ENCODE measurements around the gene CHST11. TPM values are rescaled to one million over a fixed set of nuclear protein-coding genes. Genes with fewer than 3 reads are reported as not detected.

CHST11 gene
- total RNA-seq, 1 experiment from 2014 or later = 6.7 TPM

- no peaks in the 10 kb centered on the region for H3K27me3 Mint-ChIP-seq (ENCODE audit: low read depth)
Measured at GRCh38 chr12:104514092-104514810, 57.5 kb downstream of the CHST11 start.

More at GRCh38 chr12:104514092-104514810, 57.5 kb downstream of the CHST11 start:
- Histone ChIP-seq H3K18ac (ENCODE audit: insufficient read length, low read depth, low read length) (no peak overlapping the region), H2BK12ac (ENCODE audit: insufficient read length, low read depth, low read length) (no peak overlapping the region), H3K14ac (ENCODE audit: insufficient read depth, low read length) (no peak overlapping the region), H3K4me1 (ENCODE audit: insufficient read depth, low read length) (peaks cover 2% of the 10 kb centered on the region; the same call in 1 of the 2 replicates), H2BK120ac (ENCODE audit: low read depth, low read length, poor library complexity, severe bottlenecking) (no peak overlapping the region), H3K9me3 (ENCODE audit: control insufficient read depth, low read depth, low read length) (no peaks in the 10 kb centered on the region), H3K23me2 (ENCODE audit: insufficient read length, low read depth, low read length, poor library complexity, severe bottlenecking) (no peaks in the 10 kb centered on the region), H3T11ph (ENCODE audit: low read length) (no peak overlapping the region), H2BK15ac (ENCODE audit: low read depth, low read length) (no peak overlapping the region), H4K20me1 (ENCODE audit: control insufficient read depth, insufficient read depth, insufficient read length) (no peaks in the 10 kb centered on the region), H3K23ac (ENCODE audit: insufficient read length, low read depth, low read length) (no peak overlapping the region), H3K79me2 (ENCODE audit: insufficient read depth, low read length) (no peaks in the 10 kb centered on the region), H3K56ac (ENCODE audit: insufficient read length, low read depth, low read length) (no peak overlapping the region), H3K27me3 (ENCODE audit: insufficient read depth, low read length) (no peaks in the 10 kb centered on the region), H2BK5ac (ENCODE audit: insufficient read length, low read length) (no peak overlapping the region), H2AK5ac (ENCODE audit: insufficient read length, low read length) (no peak overlapping the region), H3K9ac (ENCODE audit: extremely low read depth, insufficient read length, low read length) (no peak overlapping the region), H4K5ac (ENCODE audit: insufficient read length, low read depth, low read length) (no peak overlapping the region), H4K91ac (ENCODE audit: insufficient read length, low read depth, low read length) (no peak overlapping the region), H3K79me1 (ENCODE audit: insufficient read depth, low read depth, low read length, poor library complexity, severe bottlenecking) (no peaks in the 10 kb centered on the region), H2AFZ (ENCODE audit: low read length) (no peak overlapping the region), H3K4ac (ENCODE audit: low read depth, low read length) (no peak overlapping the region), H3K27ac (ENCODE audit: insufficient read length, low read depth, low read length) (no peak overlapping the region), H3K4me2 (ENCODE audit: insufficient read depth, insufficient read length, low read length) (no peak overlapping the region), H4K8ac (replicated peaks; ENCODE audit: insufficient read length, low read depth, low read length) (no peak overlapping the region), H2BK20ac (ENCODE audit: low read depth, low read length, poor library complexity, severe bottlenecking) (no peak overlapping the region)
- no CpG with 5 or more reads among the region's 9 CpGs for WGBS (ENCODE audit: extremely low coverage, insufficient read length, low lambda C conversion rate)
- Mint-ChIP-seq H3K36me3 (ENCODE audit: insufficient read depth in 1 of 3, low read depth in 3 of 3) (peaks cover 0 to 1% (median 0%) of the 10 kb centered on the region in 3 experiments; a peak in 2 of 7 replicates), H3K9me3 (no peaks in the 10 kb centered on the region), H3K4me1 (peaks cover 10 to 21% of the 10 kb centered on the region in 2 experiments), H3K4me3 (no peak overlapping the region), H3K27ac (no peak overlapping the region; a peak in 1 of 7 replicates)
- no peak for TF ChIP-seq CTCF (conservative IDR thresholded peaks at IDR 0.05)
- DNase-seq = no peak
